ENCODE results near the gene NDP. TPM values are rescaled to one million over a fixed set of nuclear protein-coding genes. Genes with fewer than 3 reads are reported as not detected.

The NDP gene, protein sequence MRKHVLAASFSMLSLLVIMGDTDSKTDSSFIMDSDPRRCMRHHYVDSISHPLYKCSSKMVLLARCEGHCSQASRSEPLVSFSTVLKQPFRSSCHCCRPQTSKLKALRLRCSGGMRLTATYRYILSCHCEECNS
- total RNA-seq: not detected
- long read RNA-seq: 0 reads

GRCh38 chrX:43973249-43974099 is at the start of gene NDP:
NDP (minus strand) TSS chrX:43973390; CDS start chrX:43958645, 14,745 bp downstream.
- no peak for DNase-seq (ENCODE audit: missing footprints)
- intact Hi-C loops (cut with DNase I): no loop called here
- no peak for ATAC-seq

DNA sequence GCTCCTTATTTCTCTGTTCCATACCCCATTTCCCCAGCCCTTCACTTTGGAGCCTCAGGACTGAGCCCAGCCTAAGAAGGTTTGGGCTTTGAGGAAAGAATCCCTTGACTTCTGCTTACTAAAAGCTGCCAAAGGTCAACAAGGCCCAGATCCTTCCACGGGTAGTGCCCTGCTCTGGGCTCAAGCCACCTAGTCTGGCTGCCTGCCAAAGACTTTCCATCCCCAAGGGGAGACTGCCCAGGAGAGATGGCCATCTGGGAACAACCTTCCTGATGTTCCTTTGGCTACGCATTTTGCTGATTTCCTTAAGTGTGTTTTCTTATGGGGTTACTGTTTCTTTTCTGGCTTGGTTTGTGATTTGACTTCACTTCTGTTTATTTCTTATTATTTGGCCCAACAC is 49.8 kb upstream of the NDP start:
- DNase-seq (ENCODE audit: missing footprints) (no peak), ATAC-seq (no peak)
- intact Hi-C loops (cut with DNase I): no loop called here

DNA sequence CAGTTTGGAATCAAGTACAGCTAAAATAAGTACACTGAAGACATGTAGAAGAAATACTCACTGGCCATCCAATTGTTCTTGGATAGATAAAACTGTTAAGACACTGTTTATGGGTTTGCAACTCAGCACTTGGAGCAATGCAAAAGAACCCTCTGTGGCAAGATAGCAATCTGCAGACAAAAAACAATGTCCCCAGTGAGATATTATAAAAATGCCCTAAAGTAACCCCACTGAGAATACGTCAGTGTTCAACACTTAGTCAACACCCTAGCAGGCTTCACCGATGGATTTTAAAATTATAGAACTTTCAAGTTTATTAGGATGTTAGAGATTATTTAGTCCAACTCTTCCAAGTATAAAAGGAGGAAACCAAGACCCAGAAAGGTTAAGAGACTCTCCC is 47.5 kb upstream of the NDP start:
- intact Hi-C loops (cut with DNase I): no loop called here
- DNase-seq (ENCODE audit: missing footprints) (no peak), ATAC-seq (no peak)

DNA sequence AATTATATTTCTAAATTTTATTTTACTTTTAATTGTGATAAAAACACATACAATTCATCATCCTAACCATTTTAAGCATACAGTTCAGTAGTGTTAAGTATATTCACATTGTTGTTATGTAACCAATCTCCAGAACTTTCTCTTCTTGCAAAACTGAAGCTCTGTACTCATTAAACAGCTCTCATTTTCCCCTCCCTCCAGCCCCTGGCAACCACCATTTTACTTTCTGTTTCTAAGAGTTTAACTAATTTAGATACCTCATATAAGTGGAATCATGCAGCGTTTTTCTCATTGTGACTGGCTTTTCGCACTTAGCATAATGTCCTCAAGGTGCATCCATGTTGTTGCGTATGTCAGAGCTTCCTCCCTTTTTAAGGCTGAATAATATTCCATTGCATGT is 46.7 kb upstream of the NDP start:
- DNase-seq (ENCODE audit: missing footprints) (no peak), ATAC-seq (no peak)
- intact Hi-C loops (cut with DNase I): no loop called here

DNA sequence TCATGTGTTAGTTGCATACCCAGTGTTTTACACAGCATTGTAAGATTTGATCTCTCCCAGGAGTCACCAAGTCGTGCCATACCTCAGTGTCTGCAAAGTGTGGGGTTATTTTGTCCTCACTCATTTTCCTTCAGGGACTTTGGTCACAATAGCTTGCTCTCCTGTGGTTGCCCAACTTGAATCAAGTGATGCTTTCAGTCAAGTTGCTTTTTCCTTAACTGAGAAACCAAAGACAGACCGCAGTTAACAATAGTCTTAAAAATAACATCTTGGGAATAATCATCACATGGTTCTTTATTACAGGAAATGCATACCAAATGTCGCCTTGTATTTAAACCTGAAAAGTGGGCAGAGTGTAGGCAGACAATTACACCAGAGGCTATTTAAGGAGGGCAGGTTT is 44.5 kb upstream of the NDP start:
- no peak for ATAC-seq
- no peak for DNase-seq (ENCODE audit: missing footprints)
- intact Hi-C loops (cut with DNase I): no loop called here

GRCh38 chrX:44016906-44017305 is 43.7 kb upstream of the NDP start:
- ATAC-seq (no peak), DNase-seq (ENCODE audit: missing footprints) (no peak)
- intact Hi-C loops (cut with DNase I): no loop called here

- intact Hi-C loops (cut with DNase I): no loop called here
- peak; percentile 68 for DNase-seq (ENCODE audit: missing footprints)
- ATAC-seq: no peak
These were observed 39.4 kb upstream of the NDP start for GRCh38 chrX:44012484-44013096.

DNA sequence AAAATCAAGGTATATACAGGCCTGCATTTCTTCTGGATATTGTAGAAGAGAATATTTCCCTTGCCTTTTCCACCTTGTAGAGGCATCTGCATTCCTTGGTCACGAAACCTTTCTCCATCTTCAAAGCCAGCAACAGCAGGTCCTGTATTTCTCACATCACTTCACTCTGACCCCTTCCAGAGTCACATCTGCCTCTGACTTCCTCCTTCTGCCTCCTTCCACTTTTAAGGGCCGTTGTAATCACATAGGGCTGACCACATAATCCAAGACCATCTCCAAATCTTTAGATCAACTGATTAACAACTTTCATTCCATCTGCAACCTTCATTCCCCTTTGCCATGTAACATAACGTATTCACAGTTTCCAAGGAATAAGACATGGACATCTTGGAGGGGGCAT is 38.3 kb upstream of the NDP start:
- intact Hi-C loops (cut with DNase I): no loop called here
- DNase-seq (ENCODE audit: missing footprints): no peak
- ATAC-seq: no peak

DNA sequence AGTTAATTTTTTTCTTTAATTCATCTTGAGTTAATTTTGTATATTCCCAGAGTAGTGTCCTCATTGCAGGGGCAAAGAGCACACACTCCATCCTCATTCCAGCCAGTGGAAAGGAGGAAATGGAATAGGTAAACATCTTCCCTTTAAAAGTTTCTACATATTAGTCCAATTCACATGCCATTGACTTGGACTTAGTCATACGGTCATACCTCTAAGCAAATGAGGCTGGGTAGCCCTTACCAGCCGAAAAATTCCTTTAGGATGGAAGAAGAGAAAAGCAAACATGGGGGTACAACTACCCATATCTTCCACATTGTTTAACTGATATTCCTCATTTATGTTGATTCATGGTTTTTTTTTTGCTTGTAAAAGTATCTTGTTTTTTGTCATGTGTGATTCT is 37.4 kb upstream of the NDP start:
- DNase-seq (ENCODE audit: missing footprints) (no peak), ATAC-seq (no peak)
- intact Hi-C loops (cut with DNase I): no loop called here

DNA sequence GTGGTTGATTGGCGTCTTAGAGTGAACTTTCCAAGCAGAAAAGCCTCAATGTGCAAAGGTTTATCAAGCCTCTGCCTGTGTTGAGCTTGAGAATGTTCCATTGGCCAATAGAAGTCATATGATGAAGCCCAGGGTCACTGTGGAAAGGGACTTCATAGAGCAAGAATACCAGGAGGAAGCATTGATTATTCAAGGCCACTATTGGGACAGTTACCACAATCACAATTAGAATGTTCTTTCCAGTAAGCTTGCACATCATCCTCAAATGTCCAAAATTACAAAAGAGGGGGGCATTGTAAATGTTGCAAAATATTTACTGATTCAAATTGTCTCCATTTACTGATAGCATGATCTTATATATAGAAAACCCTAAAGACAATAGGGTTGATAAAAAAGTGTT is 32.9 kb upstream of the NDP start:
- ATAC-seq: no peak
- intact Hi-C loops (cut with DNase I): no loop called here
- no peak for DNase-seq (ENCODE audit: missing footprints)

DNA sequence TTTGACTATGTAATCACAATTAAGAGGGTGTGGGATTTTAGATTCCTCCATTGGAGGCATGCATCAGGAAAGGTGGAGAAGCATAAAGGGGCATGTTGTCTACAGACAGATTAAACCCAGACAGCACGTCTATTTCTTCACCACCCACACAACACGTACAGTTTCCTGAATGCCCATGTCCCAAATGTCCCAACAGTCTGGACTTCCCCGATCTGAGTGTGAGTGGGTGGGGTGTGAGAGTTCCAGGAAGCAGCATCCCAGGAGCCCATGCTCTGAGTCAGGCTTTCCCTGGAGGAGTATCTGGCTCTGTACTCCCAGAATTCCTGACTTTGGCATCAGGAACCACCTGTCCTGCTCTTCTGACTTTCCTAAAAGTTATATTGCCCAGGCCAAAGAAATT is 30.8 kb upstream of the NDP start:
- intact Hi-C loops (cut with DNase I): no loop called here
- DNase-seq (ENCODE audit: missing footprints) (no peak), ATAC-seq (no peak)

DNA sequence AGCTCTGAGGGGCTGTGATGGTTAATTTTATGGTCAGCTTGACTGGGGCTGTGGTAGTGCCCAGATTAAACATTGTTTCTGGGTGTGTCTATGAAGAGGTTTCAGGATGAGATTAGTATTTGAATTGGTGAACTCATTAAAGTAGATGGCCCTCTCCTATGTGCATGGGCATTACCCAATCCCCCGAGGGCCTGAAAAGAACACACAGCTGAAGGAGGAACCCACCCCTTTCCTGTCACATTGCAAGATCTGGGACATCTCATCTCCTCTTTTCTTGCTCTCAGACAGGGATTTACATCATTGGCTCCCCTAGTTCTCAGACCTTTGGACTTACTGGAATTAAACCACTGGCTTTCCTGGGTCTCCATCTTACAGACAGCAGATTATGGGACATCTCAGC is 29.4 kb upstream of the NDP start:
- intact Hi-C loops (cut with DNase I): no loop called here

DNA sequence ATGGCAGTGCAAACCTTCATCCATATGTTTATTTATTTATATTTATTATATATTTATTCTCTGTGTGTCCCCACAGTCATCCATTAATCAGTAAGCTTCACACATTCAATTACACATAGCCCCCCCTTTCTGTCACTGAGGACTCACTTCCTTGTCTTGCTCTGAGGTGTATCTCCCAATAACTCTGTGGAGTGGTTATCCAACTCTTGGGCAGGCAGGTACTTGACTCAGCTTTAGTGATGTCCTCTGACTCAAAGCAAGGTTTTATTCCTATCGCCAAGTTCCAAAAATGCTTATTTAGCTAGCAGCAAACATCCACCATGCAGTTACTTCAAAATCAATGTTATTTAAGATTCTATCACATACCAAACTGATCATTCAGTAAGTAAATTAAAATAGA is 25.2 kb upstream of the NDP start:
- intact Hi-C loops (cut with DNase I): no loop called here
- DNase-seq (ENCODE audit: missing footprints): no peak
- no peak for ATAC-seq

More for the DNA sequence above, 29.4 kb upstream of the NDP start:
- ATAC-seq (no peak), DNase-seq (ENCODE audit: missing footprints) (no peak)

DNA sequence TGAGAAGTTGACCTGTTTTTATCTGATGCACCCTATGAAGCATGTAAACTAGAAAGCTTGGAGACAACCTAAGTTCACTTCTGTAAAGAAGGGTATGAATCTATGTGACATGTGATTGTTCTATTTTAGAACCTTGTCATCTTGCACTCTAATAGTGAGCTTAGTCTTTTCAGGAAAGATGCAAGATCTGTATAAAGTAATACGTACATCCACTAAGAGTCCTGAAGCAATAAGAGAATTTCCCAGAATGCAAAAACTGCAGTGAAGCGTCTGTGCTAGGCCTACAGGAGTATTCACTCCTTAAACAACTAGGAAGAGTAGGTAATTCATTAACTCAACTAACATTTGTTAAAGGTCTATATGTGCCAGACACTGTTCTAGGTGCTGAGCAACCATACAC is 23.3 kb upstream of the NDP start:
- DNase-seq (ENCODE audit: missing footprints) (no peak), ATAC-seq (no peak)
- intact Hi-C loops (cut with DNase I): no loop called here

DNA sequence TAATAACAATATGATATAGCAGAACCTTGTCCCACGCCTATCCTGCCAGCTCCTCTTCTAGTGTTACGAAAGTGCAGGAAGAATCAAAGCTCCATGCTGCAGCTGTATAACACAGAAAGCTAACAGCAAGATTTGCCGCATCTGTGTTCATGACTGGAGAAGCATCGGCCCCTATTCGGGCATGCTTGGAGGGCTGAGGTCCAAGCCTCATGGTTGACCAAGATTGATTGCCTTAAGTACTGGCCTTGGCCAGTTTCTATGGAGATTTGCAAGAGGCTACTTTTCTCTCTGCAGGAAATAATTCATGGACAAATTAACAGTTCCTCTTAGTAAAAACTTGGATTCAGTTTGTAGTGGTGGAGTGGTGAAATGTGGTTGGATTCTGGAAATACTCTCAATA is 12.9 kb upstream of the NDP start:
- DNase-seq (ENCODE audit: missing footprints) (no peak), ATAC-seq (no peak)
- intact Hi-C loops (cut with DNase I): no loop called here

GRCh38 chrX:43985511-43985910 is 12.3 kb upstream of the NDP start:
- DNase-seq (ENCODE audit: missing footprints) (no peak), ATAC-seq (no peak)
- intact Hi-C loops (cut with DNase I): no loop called here

GRCh38 chrX:43978226-43978625 is 5.0 kb upstream of the NDP start:
- no peak for ATAC-seq
- intact Hi-C loops (cut with DNase I): no loop called here
- DNase-seq (ENCODE audit: missing footprints): no peak

DNA sequence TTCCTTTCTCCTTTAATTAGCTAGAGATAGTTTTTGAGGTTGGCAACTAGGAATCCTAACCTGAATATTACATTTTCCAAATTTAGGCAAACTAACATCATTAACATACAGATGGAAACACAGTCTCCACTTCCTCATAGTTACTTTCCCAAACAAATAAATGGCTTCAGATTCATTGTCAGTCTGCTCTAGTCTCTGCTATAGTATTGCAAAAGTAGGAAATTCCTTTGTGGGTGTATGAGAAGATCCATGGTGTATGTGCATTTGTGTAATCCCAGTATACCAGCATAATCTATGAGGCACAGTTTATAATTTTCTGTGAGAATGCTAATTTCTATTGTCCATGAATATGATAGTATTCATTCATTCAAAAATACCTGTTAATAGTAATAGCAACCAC is 3.0 kb upstream of the NDP start:
- DNase-seq (ENCODE audit: missing footprints): no peak
- no peak for ATAC-seq
- intact Hi-C loops (cut with DNase I): no loop called here

DNA sequence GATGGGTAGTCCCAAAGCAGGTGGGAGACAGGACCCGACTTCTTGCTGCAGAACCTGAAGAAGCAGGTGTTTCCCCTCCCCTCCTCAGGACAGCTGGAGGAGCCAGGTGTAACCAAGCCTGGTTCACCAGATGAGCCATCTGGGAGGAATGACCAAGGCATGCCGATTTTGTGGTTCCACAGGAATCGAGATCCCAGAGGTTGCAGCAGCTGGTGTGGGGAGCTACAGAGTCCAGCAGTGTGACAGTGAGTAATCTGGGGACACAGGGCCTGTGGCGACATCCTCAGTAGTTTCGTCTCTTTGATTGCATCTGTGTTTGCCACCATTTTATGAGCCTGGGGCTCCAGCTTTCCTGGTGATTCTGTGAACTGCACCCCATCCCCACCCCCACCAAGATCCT is 2.6 kb upstream of the NDP start:
- intact Hi-C loops (cut with DNase I): no loop called here
- DNase-seq (ENCODE audit: missing footprints) (no peak), ATAC-seq (no peak)

- ATAC-seq: no peak
- DNase-seq (ENCODE audit: missing footprints): no peak
- intact Hi-C loops (cut with DNase I): no loop called here
These were observed 1.7 kb upstream of the NDP start for GRCh38 chrX:43974741-43975465.
